Panc1 (cell line): ENCODE data around the gene AK2. TPM values are rescaled to one million over a fixed set of nuclear protein-coding genes. Genes with fewer than 3 reads are reported as not detected.

Experiments
- ATAC-seq: fragments of 200-7000 bp; cut with Tn5 transposase; 2 replicates; pipeline ENCODE4 v1.9.1; 2020; ENCODE audit warnings: mild to moderate bottlenecking, moderate library complexity
- BruUV-seq: library from RNA; stranded (reverse); fragments of 400-500 nt; replicated peaks from 2 replicates; lab custom pipeline; 2021; lab: Mats Ljungman, UMichigan
- CTCF ChIA-PET: fragments of 300-600 bp; sonication (Branson Sonifier 250); formaldehyde crosslinking; loops from one replicate; lab custom pipeline; 2022; ENCODE audit warnings: antibody characterized with exemption; lab: Charles Lee
- POLR2A ChIA-PET: fragments of 300-600 bp; sonication (Branson Sonifier 250); formaldehyde crosslinking; loops from one replicate; lab custom pipeline; 2022; ENCODE audit warnings: antibody characterized with exemption; lab: Charles Lee
- DNase-seq: peaks from one replicate; pipeline ENCODE4 v3.0.0-alpha.2; 2010; ENCODE audit warnings: low read depth, low spot score
- H3K27ac ChIP-seq: 2 replicates; pipeline ENCODE4 v1.5.1; 2011; ENCODE audit warnings: mild to moderate bottlenecking, low read length, inconsistent platforms
- H3K27me3 ChIP-seq: fragments of 200-500 bp; sonication (Bioruptor generic); 2 replicates; pipeline ENCODE4 v1.6.0; 2014; ENCODE audit warnings: low read length, inconsistent platforms; ENCODE audit not compliant: control insufficient read depth, insufficient read depth
- H3K36me3 ChIP-seq: fragments of 200-500 bp; sonication (Bioruptor generic); 2 replicates; pipeline ENCODE4 v1.5.1; 2014; ENCODE audit warnings: inconsistent platforms, mild to moderate bottlenecking, low read length, moderate library complexity; ENCODE audit not compliant: control insufficient read depth, insufficient read depth
- H3K4me1 ChIP-seq: 2 replicates; pipeline ENCODE4 v1.5.1; 2011; ENCODE audit warnings: inconsistent platforms, mild to moderate bottlenecking, low read length, moderate library complexity; ENCODE audit not compliant: control insufficient read depth, insufficient read depth
- H3K4me3 ChIP-seq, 2 experiments: 2 replicates each; pipeline ENCODE4 v1.5.1; 2011 to 2012; ENCODE audit warnings: low read depth in 2 of 2, low read length in 2 of 2, mild to moderate bottlenecking in 2 of 2, inconsistent platforms in 1 of 2, moderate library complexity in 1 of 2
- H3K9me3 ChIP-seq: fragments of 200-500 bp; sonication (Bioruptor generic); 2 replicates; pipeline ENCODE4 v1.5.1; 2014; ENCODE audit warnings: low read depth, mild to moderate bottlenecking, inconsistent platforms, low read length, moderate library complexity; ENCODE audit not compliant: control insufficient read depth, insufficient read depth
- POLR2AphosphoS5 ChIP-seq: IDR thresholded peaks from 2 replicates; pipeline ENCODE4 v1.6.1; 2012; ENCODE audit warnings: mild to moderate bottlenecking, low read depth, low read length, moderate library complexity
- SIN3A ChIP-seq: IDR thresholded peaks from 2 replicates; pipeline ENCODE4 v1.6.1; 2012; ENCODE audit warnings: low read depth, mild to moderate bottlenecking, low read length, moderate library complexity, borderline replicate concordance; ENCODE audit not compliant: insufficient read depth
- TCF7L2 ChIP-seq: IDR thresholded peaks from 2 replicates; pipeline ENCODE4 v1.6.1; 2011; ENCODE audit warnings: mild to moderate bottlenecking, low read depth, low read length, inconsistent platforms
- in situ Hi-C: cut with HindIII; loops from 2 replicates; pipeline ENCODE4 v1.10.0; 2016; ENCODE audit warnings: low sequenced_read_pairs, low pct_unique_long_range_greater_than_20kb
- intact Hi-C: fragments of 100-400 bp; cut with micrococcal nuclease; formaldehyde crosslinking; loops from one replicate; pipeline ENCODE4 v1.10.0; 2022; ENCODE audit not compliant: unreplicated experiment
- total RNA-seq: library from RNA; stranded (reverse); gene quantifications from one replicate; pipeline ENCODE4 v1.2.1, GENCODE V29; 2021; ENCODE audit not compliant: unreplicated experiment
- TF ChIP-seq, protein P1 (sequence below), 2 experiments: IDR thresholded peaks; 2 replicates each; pipeline ENCODE4 v1.6.1; 2011 to 2012; ENCODE audit warnings: low read depth in 2 of 2, control low read depth in 1 of 2, low read length in 1 of 2, mild to moderate bottlenecking in 1 of 2, moderate library complexity in 1 of 2; ENCODE audit not compliant: insufficient read depth in 1 of 2
- TF ChIP-seq, protein P2 (sequence below): fragments of 450-650 bp; IDR thresholded peaks from 2 replicates; pipeline ENCODE4 v1.5.1; 2017; ENCODE audit warnings: mild to moderate bottlenecking

The AK2 gene
- total RNA-seq, 1 experiment from 2014 or later = 213 TPM

DNA sequence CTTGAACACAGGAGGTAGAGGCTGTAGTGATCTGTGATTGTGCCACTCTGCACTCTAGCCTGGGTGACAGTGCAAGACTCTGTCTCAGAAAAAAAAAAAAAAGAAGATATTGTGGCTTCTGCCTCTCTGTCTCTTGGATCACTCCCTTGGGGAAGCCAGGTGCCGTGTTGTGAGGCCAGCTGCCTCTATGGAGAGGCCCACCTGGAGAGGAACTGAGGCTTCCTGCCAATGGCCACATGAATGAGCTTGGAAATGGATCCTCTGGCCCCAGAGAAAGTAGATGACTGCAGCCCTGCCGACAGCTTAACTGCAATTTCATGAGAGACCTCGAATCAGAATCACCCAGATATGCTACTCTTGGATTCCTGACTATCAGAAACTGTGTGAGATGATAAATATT, 19.7 kb upstream of the AK2 start:
- no peak for ATAC-seq
- intact Hi-C loops = no loop called here
- no peak for TF ChIP-seq SIN3A
- TF ChIP-seq, protein P1, sequence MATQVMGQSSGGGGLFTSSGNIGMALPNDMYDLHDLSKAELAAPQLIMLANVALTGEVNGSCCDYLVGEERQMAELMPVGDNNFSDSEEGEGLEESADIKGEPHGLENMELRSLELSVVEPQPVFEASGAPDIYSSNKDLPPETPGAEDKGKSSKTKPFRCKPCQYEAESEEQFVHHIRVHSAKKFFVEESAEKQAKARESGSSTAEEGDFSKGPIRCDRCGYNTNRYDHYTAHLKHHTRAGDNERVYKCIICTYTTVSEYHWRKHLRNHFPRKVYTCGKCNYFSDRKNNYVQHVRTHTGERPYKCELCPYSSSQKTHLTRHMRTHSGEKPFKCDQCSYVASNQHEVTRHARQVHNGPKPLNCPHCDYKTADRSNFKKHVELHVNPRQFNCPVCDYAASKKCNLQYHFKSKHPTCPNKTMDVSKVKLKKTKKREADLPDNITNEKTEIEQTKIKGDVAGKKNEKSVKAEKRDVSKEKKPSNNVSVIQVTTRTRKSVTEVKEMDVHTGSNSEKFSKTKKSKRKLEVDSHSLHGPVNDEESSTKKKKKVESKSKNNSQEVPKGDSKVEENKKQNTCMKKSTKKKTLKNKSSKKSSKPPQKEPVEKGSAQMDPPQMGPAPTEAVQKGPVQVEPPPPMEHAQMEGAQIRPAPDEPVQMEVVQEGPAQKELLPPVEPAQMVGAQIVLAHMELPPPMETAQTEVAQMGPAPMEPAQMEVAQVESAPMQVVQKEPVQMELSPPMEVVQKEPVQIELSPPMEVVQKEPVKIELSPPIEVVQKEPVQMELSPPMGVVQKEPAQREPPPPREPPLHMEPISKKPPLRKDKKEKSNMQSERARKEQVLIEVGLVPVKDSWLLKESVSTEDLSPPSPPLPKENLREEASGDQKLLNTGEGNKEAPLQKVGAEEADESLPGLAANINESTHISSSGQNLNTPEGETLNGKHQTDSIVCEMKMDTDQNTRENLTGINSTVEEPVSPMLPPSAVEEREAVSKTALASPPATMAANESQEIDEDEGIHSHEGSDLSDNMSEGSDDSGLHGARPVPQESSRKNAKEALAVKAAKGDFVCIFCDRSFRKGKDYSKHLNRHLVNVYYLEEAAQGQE (IDR thresholded peaks at IDR 0.05; ENCODE audit: insufficient read depth in 1 of 2, low read depth in 2 of 2, low read length in 1 of 2) = no peak
- TF ChIP-seq, protein P2, sequence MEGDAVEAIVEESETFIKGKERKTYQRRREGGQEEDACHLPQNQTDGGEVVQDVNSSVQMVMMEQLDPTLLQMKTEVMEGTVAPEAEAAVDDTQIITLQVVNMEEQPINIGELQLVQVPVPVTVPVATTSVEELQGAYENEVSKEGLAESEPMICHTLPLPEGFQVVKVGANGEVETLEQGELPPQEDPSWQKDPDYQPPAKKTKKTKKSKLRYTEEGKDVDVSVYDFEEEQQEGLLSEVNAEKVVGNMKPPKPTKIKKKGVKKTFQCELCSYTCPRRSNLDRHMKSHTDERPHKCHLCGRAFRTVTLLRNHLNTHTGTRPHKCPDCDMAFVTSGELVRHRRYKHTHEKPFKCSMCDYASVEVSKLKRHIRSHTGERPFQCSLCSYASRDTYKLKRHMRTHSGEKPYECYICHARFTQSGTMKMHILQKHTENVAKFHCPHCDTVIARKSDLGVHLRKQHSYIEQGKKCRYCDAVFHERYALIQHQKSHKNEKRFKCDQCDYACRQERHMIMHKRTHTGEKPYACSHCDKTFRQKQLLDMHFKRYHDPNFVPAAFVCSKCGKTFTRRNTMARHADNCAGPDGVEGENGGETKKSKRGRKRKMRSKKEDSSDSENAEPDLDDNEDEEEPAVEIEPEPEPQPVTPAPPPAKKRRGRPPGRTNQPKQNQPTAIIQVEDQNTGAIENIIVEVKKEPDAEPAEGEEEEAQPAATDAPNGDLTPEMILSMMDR = no peak
- no peak for TF ChIP-seq TCF7L2
- TF ChIP-seq POLR2AphosphoS5 = no peak
- DNase-seq = no peak
- Histone ChIP-seq H3K27me3 (no peaks in the 10 kb centered on the region), H3K4me3 (no peak overlapping the region), H3K36me3 (no peaks in the 10 kb centered on the region), H3K27ac (no peak overlapping the region), H3K9me3 (no peaks in the 10 kb centered on the region), H3K4me1 (0 out of 2 replicates have a peak, but pooled peaks cover 3% of the 10 kb centered on the region)
- BruUV-seq = no TSS peak
- in situ Hi-C loops = no loop called here
- ChIA-PET POLR2A (no interaction called here), CTCF (interaction anchor here (0.6 to 1.0 kb wide), 3 partner anchors 8 to 126 kb away, joined by 3 to 4 read pairs (median 3); no protein-coding TSS in a partner anchor)

DNA sequence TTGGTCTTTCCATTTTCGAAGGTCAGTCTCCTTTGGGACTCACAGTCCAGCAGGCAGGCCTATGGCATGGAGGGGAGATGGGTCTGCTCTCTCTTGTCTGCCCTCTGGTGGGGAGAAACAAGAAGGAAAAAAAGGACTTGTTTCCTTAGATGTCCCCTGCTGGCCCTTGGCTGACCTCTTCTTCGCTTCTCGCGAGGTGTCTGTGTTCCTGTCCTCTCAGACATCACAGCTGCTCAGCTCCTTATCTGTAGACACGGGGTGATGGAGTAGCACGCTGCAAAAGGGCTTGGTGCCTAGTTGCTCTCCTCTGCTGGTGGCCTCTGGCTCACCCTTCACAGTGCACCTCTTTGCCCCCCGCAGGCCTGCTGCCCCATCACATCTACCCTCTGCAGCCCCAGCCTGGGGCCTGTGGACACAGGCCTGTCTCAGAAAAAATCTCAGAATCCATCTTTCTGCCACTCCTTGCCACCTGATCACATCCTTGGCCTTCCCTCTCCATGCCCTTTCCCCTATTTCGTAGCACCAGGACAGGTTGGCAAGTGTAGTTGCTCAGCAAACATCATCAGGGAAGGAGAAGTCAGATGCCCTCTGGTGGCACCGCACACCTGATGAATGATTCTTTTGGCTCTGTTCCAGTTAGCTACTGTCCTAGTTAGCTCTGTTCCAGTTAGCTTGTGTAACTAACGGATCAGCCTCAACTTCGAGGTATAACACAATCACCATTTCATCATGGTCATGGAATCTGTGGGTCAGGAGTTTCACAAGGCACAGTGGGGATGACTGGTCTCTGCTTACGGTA, 18.7 kb upstream of the AK2 start:
- H3K4me3 ChIP-seq = no peak overlapping the region
- peak; percentile 85 for DNase-seq
- ChIA-PET CTCF (interaction anchor here (0.6 to 0.8 kb wide), 2 partner anchors 9 to 58 kb away, joined by 3 read pairs; no protein-coding TSS in a partner anchor), POLR2A (no interaction called here)
- 0 out of 2 replicates have a peak, but pooled peaks cover 3% of the 10 kb centered on the region for H3K4me1 ChIP-seq
- no TSS peak for BruUV-seq
- intact Hi-C loops (loop anchor here (2.0 kb wide), 1 partner anchor 123 kb away; no protein-coding TSS in a partner anchor), in situ Hi-C loops (no loop called here)
- no peaks in the 10 kb centered on the region for H3K36me3 ChIP-seq
- ATAC-seq = peak; percentile 97
- TF ChIP-seq, protein P2 = peak; percentile 89
- TF ChIP-seq TCF7L2 = no peak
- no peak overlapping the region for H3K27ac ChIP-seq
- no peaks in the 10 kb centered on the region for H3K27me3 ChIP-seq
- H3K9me3 ChIP-seq = no peaks in the 10 kb centered on the region
